Activated effector memory CD4-positive, alpha-beta T cell treated with anti-CD3 and anti-CD28 coated beads, Interleukin-2, amount 50 U/mL, for 16 hours (primary cell): ENCODE measurements around the gene CNBD2.
"Not testable (repeated sequence)": the region's sequence is repeated elsewhere in the genome, so short reads cannot be mapped to it uniquely, and the experiment has no call there.

Experiments used
- DNase-seq: peaks from one replicate; pipeline ENCODE4 v3.0.0-alpha.2; 2020

The CNBD2 gene

DNA sequence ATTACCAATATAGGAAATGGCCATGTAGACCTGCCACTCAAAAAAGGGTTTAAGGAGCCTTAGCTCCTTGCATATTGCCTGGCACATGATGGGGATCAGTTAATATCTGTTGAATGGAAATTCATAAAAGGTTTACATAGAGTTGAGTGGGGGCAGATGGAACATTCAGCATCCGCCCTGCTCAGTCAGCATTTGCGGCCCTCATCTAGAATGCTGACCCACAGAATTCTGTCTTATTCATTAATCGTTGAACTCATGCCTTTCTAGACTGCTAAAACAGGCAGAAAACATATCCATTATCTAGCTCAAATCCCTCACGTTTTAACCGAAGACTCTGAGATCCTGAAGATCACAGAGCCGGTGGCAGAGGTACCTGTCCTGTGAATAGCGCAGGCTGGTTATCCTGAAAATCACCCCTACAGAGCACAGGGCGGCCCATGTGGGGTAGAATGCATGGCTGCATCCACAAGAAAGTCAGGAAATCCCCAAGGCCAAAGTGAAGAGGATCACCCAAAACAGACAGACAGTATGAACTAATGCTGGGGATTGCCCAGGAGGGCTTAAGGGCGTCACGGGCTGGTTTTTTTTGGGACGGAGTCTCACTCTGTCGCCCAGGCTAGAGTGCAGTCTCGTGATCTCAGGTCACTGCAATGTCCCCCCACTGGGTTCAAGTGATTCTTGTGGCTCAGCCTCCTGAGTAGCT is 59.9 kb downstream of the CNBD2 start:
- DNase-seq, result no peak

DNA sequence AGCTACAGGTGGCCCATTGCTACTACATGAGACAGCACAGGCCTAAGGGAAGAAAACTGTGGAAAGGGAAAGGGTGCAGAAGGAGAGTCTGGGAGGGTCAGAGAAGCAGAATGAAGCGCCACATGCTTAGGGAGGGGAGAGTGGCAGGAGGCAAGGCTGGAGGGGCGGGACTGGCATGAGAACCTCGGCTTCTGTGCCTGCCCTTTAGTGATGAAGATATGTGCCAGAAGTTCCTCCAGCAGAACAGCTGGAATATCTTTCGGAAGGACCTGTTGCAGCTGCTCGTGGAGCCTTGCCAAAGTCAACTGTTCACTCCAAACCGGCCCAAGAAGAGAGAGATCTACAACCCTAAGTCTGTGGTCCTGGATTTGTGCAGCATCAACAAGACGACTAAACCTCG is 61.8 kb downstream of the CNBD2 start:
- DNase-seq, result no peak

GRCh38 chr20:36031806-36032205 is 63.4 kb downstream of the CNBD2 start:
- no peak for DNase-seq

DNA sequence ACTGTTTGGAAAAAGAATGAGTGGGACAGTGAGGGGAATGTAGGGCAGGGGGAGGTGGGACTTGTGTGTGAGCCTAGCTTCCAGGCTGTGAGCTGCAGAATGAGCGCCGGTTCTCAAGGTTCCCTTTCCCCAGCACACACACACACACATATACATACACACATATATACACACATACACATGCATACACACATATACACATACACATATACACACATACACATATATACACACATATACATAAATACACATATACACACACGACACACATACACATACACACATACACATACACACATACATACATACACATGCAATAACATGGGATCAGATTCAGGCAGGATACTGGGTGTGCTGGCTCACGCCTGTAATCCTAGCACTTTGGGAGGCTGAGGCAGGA is 66.5 kb downstream of the CNBD2 start:
- no peak for DNase-seq

DNA sequence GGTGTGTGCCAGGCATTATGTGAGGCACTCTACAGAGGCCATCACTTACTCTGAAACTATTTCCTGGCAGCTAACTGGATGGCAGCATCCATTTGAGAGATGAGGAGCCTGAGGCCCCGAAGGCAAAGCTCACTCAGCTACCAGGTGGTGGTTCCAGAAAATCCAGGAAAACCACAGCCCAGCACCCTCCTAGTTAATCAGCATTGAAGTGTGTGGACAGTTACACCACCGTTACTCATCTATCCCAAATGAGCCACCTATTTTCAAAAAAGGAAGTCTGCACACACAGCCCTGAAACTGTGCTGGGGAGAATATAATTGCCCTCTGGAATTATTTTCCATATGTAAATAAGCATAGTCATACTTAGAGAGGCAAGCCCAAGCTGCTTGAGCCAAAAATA is 67.4 kb downstream of the CNBD2 start:
- no peak for DNase-seq

DNA sequence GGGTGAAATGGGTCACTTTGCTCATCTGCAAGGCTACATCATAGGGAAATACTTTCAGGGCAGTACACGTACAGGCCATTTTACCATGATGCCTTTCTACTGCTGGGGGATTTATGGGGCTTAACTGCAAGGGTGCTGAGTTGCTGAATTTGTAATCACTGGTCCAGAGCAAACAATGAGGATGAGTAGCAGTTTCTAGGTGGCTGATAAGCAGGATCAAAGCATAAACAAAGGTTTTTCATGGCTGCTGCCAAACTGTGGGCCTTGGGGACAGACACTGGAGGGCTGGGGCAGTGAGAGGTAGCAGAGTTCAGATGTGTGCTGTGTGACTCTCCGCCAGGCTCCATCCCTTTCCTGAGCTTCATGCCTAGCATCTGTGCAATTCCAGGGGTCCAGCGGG is 68.3 kb downstream of the CNBD2 start:
- no peak for DNase-seq

DNA sequence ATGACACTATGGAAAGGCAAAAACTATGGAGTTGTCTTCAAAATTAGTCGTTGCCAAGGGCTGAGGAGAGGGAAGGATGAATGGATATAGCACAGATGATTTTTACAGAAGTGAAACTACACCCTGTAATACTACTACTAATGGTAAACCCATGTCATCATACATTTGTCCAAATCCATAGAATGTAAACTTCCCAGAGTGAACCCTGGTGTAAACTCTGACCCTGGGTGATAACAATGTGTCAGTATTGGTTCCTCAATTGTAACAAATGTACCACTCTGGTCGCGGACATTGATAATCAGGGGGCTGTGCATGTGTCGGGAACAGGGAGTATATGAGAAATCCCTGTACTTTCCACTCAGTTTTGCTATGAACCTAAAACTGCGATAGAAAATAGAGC is 72.2 kb downstream of the CNBD2 start:
- DNase-seq, result no peak

DNA sequence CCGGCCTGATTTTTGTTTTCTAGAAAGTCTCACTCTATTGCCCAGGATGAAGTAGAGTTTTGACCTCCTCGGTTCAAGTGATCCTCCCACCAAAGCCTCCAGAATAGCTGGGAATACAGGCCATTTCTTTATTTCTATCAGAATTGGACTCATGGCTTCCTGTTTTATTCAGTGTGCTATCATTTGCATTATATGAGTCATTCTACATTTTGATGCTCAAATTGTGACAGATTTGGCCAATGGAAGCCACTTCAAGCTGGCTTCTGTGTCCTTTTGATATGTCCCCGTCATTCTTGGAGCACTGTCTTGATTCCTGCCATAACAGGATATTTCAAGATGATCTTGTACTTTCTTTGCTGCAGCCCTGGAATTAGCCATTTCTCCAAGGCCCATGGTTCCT is 75.1 kb downstream of the CNBD2 start:
- no peak for DNase-seq

- DNase-seq, result no peak
Observed at GRCh38 chr20:36043892-36044515, 75.6 kb downstream of the CNBD2 start.

DNA sequence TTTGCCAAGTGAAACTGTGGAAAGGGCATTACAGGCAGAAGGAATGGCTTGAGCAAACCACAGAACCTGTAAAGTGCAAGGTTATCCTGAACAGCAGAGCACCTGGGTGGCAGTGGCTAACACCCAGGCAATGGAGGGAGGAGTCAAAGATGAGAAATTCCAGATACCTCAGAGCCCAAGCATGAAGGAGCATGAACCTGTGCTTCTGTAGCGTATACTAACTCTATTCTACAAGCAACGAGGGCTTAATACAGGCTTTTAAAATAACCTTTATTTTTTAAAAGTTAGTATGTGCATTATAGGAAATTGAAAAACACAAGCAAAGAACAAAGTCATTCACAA is 77.0 kb downstream of the CNBD2 start:
- no peak for DNase-seq

GRCh38 chr20:36046073-36046798 is 77.8 kb downstream of the CNBD2 start:
- DNase-seq, result not testable (repeated sequence)

DNA sequence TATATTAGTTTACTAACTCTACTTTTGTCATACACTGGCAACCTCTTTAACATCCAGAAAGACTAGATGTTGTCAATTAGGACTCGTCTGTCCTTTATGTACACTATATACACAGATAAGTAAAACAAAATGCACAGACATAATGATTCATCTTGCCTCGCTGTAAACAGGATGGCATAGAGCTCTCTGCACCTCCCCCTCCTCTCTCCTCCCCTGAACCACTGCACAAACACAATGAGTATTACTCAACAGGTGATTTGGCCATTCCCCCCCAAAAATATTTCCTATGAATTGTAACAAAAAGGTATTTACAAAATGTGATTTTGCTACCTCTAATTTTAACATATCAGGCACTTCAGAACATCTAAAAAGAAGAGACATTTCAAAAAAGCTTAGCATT is 81.0 kb downstream of the CNBD2 start:
- not testable (repeated sequence) for DNase-seq

GRCh38 chr20:36050436-36051317 is 82.3 kb downstream of the CNBD2 start:
- peak; percentile 96 for DNase-seq

GRCh38 chr20:36051318-36052116 is 83.1 kb downstream of the CNBD2 start:
- no peak for DNase-seq

- no peak for DNase-seq
Observed at GRCh38 chr20:36052117-36052513, 83.7 kb downstream of the CNBD2 start.

DNA sequence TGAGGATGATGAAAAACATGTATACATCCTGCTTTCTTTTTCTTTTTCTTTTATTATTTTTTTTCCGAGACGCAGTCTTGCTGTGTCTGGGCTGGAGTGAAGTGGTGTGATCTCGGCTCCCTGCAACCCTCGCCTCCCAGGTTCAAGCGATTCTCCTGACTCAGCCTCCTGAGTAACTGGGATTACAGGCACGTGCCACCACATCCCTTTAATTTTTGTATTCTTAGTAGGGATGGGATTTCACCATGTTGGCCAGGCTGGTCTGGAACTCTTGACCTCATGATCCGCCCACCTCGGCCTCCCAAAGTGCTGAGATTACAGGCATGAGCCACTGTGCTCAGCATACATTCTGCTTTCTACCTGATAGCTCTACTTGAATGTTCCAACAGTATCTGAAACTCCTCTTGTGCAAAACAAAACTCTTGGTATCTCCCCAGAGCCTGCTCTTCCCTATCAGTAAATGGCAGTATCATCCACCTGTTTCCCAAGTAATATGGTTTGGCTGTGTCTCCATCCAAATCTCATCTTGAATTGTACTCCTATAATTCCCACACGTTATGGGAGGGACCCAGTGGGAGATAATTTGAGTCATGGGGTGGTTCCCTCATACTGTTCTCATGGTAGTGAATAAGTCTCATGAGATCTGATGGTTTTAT is 85.6 kb downstream of the CNBD2 start:
- DNase-seq, result not testable (repeated sequence)

DNA sequence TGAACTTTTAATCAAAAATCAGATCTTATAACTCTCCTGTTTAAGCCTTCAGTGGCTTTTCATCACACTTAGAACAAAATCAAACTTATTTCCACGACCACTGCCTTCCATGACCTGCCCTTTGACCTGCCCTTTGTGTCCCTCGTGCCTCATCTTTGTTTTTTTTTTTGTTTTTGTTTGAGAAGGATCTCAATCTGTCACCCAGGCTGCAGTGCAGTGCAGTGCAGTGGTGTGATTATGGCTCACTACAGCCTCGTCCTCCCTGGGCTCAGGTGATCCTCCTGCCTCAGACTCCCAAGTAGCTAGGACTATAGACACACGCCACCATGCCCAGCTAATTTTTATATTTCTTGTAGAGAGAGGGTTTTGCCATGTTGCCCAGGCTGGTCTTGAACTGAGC is 86.8 kb downstream of the CNBD2 start:
- no peak for DNase-seq

GRCh38 chr20:36060676-36061075 is 92.3 kb downstream of the CNBD2 start:
- no peak for DNase-seq

DNA sequence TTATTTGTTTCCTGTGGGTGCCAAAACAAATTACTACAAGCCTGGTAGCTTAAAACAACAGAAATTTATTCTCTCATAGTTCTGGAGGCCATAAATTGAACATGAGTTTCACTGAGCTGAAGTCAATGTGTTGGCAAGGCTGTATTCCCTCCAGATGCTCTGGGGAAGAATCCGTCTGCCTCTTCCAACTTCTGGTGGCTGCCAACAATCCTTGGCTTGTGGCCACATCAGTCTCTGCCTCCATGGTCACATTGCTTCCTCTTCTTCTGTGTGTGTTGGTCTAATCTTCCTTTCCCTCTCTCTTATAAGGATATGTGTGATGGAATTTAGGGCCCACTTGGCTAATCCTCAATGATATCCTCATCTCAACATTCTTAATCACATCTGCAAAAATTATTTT is 93.4 kb downstream of the CNBD2 start:
- no peak for DNase-seq

DNA sequence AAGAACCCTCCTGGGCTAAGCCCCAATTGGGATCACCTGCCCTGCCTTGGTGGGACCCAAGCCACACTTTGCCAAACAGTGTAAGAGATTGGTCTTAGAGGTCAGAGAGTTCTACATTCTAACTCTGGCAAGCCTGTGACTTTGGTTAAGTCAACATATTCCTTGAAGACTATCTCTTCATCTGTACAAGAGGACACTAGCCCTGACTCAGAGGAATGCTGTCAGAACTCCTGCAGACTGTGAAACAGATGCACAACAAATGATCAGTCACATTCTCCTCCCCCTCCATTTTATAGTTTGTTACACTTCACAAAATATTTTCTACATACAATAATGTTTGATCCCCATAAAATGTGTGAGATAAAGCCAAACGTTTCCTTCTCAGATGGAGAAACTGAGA is 94.4 kb downstream of the CNBD2 start:
- DNase-seq, result no peak

DNA sequence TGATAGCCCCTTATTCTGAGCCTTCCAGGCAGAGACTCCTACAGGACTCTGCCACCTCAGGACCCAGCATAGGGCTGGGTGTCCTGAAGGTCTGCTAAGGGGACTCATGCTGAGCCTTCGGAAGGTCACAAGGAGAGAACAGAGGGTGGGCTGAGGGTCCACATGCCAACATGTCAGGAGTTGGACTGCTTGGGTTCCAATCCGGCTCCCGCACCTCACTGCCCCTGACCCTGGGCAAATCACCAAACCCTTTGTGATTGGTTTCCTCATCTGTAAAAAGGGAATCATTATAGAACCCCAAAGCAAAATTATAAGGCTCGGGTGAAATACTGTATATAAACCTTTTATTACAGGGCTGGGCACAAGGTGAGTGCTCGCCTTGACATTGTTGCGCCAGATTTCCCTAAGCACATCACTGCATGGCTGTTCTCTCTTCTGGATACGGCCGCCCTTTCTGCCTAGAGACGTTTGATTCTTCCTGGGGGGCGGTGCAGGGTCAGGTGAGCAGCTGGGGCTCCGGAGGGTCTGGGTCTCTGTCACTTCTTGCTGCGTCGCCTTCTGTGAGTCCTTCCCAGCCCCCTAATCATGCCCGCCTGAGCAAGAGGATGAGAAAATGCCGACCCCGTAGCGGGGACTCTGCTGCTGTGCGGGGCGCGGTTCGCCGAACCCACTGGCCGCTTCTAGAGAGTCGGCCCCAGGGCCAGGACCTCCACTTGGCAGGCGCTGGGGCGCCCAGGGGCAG is 95.7 kb downstream of the CNBD2 start:
- no peak for DNase-seq
